ENCODE results near the gene SLC45A1. TPM values are rescaled to one million over a fixed set of nuclear protein-coding genes. Genes with fewer than 3 reads are reported as not detected.

SLC45A1 gene
- polyA plus RNA-seq (2012; ENCODE audit: insufficient read length, low read depth) = 2.9 TPM

DNA sequence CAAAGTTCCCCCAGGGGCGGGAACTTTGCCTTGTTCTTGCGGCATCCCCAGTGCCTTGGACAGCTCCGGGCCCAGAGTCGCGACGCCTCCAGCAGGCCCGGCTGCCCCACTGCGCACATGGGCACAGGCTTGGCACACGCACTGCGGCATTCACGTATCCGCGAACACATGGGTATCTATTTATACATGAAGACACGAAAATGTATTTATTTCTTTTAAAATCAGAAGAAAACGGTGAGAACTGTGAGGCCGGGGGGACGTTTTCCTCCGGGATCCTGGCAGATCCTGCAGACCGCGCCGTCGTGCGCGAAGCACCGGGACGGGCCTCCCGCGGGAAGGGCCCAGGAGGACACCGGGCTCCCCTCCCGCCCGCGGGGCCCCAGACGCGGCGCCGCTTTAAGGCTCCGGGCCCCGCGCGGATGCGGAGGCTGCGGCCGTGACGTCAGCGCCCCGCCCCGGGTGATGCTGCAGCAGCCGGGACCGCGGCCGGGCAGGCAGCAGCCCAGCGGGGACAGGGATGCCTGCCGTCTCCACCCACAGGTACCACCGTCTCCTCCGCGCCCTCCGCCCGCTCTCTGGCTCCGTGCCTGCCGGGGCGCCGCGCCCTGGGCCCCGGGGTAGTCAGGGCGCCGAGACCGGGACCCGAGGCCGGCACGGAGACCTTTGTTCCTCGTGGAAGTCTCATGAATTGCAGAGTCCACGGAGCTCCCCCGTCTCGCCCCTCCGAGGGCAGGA lies at the start of gene SLC45A1:
Gene SLC45A1, plus strand, starts transcription at position 468 of the 735 bp plus-strand sequence. CDS start 6,216 bp downstream, outside the sequence.
- TF ChIP-seq SIN3A (IDR thresholded peaks at IDR 0.05; ENCODE audit: borderline replicate concordance, insufficient read depth, low read length) (no peak), POLR2AphosphoS5 (IDR thresholded peaks at IDR 0.05; ENCODE audit: low read depth, low read length) (no peak), REST (IDR thresholded peaks at IDR 0.05; ENCODE audit: insufficient read depth in 1 of 2, low read depth in 2 of 2, low read length in 2 of 2) (peak; percentile 17 to 68; a peak in 2 of 4 replicates), TAF1 (IDR thresholded peaks at IDR 0.05; ENCODE audit: borderline replicate concordance, insufficient read depth, low read length) (no peak), FOXP2 (optimal IDR thresholded peaks at IDR 0.05; ENCODE audit: borderline replicate concordance, extremely low read depth, extremely low read length, insufficient read depth) (peak; percentile 47)

- no peak for TF ChIP-seq FOXP2 (optimal IDR thresholded peaks at IDR 0.05; ENCODE audit: borderline replicate concordance, extremely low read depth, extremely low read length, insufficient read depth)
- TF ChIP-seq SIN3A (IDR thresholded peaks at IDR 0.05; ENCODE audit: borderline replicate concordance, insufficient read depth, low read length) = no peak
- no peak for TF ChIP-seq TAF1 (IDR thresholded peaks at IDR 0.05; ENCODE audit: borderline replicate concordance, insufficient read depth, low read length)
- no peak for TF ChIP-seq REST (IDR thresholded peaks at IDR 0.05; ENCODE audit: insufficient read depth in 1 of 2, low read depth in 2 of 2, low read length in 2 of 2)
- no peak for TF ChIP-seq POLR2AphosphoS5 (IDR thresholded peaks at IDR 0.05; ENCODE audit: low read depth, low read length)
These were observed 44.9 kb upstream of the SLC45A1 start for GRCh38 chr1:8273036-8273435.

DNA sequence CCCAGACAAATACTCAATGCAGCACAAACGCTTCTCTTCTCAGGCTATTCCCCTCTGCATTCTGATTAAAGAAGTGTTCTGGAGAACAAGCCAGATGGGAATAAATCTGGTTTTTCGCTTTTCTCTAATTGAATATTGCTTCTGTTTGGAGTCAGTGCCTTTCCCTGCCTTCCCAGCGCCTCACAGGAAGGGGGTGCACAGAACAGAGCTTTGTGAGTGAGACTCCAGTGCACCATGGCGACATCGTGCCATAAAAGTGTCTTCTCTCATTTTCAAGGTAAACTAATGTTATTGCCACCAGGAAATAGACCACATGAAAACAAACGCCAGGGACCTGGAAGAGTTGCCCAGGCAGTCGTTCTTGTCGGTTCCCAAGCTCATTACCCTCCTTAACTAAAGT lies 43.6 kb upstream of the SLC45A1 start:
- TF ChIP-seq FOXP2 (optimal IDR thresholded peaks at IDR 0.05; ENCODE audit: borderline replicate concordance, extremely low read depth, extremely low read length, insufficient read depth) (no peak), REST (IDR thresholded peaks at IDR 0.05; ENCODE audit: insufficient read depth in 1 of 2, low read depth in 2 of 2, low read length in 2 of 2) (no peak), TAF1 (IDR thresholded peaks at IDR 0.05; ENCODE audit: borderline replicate concordance, insufficient read depth, low read length) (no peak), POLR2AphosphoS5 (IDR thresholded peaks at IDR 0.05; ENCODE audit: low read depth, low read length) (no peak), SIN3A (IDR thresholded peaks at IDR 0.05; ENCODE audit: borderline replicate concordance, insufficient read depth, low read length) (no peak)

DNA sequence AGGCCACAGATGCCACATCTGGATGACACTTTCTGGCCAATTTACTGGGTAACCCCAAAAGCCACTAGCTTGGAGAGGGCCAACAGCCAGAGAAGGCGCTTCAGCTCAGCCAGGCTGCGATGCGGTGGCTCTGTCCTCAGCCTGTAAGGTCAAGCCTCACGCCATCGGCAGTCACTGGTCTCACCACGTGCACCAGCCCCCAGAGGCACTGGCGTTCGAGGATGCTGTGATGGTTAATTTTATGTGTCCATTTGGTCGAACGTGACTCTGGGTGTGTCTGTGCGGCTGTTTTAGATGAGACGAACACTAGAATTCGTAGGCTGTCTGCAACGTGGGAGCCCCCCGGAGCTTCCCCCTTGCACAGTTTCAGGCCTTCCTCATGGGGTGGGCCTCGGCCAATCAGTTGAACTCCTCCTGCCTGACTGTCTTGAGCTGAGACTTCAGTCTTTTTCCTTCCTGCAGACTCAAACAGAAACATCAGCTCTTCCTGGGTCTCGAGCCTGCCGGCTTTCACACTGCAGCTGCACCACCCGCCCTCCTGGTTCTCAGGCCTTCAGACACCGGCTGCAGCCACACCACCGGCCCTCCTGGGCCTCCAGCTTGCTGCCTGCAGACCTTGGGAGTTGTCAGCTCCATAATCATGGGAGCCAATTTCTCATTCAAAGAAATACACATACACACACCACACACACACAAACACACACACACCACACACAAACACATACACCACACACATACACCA lies 41.6 kb upstream of the SLC45A1 start:
- TF ChIP-seq TAF1 (IDR thresholded peaks at IDR 0.05; ENCODE audit: borderline replicate concordance, insufficient read depth, low read length) (no peak), SIN3A (IDR thresholded peaks at IDR 0.05; ENCODE audit: borderline replicate concordance, insufficient read depth, low read length) (no peak), REST (IDR thresholded peaks at IDR 0.05; ENCODE audit: insufficient read depth in 1 of 2, low read depth in 2 of 2, low read length in 2 of 2) (no peak), POLR2AphosphoS5 (IDR thresholded peaks at IDR 0.05; ENCODE audit: low read depth, low read length) (no peak), FOXP2 (optimal IDR thresholded peaks at IDR 0.05; ENCODE audit: borderline replicate concordance, extremely low read depth, extremely low read length, insufficient read depth) (no peak)

Data from PFSK-1 (cell line).